Measurements from ENCODE around the gene BRAF.
"Not testable (repeated sequence)": the region's sequence is repeated elsewhere in the genome, so short reads cannot be mapped to it uniquely, and the experiment has no call there.

Gene BRAF

DNA sequence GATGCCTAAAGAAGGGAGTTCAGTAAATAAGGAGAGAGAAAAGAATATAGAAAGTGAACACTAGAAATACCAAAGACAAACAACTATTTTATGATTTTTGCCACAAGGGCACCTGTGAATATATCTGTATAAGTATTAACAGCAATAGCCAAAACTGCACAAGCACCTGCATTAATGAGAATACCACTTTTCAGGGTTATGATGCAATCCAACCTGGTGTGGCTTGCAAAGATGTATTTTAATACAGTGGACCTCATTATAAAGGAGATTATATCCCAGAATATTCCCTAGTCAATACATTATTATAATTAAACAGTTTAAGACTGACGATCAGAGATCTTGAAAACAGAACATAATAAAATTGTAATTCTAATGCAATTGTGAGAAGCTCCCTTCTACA is 4.0 kb downstream of the BRAF start:
- in situ Hi-C loops (cut with MboI; ENCODE audit: low sequenced_read_pairs): no loop called here

GRCh38 chr7:140918236-140918635 is 6.5 kb downstream of the BRAF start:
- in situ Hi-C loops (cut with MboI; ENCODE audit: low sequenced_read_pairs): no loop called here

DNA sequence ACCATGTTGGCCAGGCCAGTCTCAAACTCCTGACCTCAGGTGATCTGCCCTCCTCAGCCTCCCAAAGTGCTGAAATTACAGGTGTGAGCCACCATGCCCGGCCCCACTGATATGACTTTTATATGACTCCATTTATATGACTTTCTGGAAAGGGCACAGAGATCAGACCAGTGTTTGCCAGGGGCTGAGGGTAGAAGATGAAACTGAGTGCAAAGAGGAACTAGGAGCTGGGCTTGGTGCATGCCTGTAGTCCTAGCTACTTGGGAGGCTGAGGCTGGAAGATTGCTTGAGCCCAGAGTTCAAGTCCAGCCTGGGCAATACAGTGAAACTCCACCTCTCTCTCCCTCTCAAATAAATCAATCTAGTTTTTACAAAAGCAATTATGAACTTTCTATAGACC is 7.5 kb downstream of the BRAF start:
- in situ Hi-C loops (cut with MboI; ENCODE audit: low sequenced_read_pairs): no loop called here

DNA sequence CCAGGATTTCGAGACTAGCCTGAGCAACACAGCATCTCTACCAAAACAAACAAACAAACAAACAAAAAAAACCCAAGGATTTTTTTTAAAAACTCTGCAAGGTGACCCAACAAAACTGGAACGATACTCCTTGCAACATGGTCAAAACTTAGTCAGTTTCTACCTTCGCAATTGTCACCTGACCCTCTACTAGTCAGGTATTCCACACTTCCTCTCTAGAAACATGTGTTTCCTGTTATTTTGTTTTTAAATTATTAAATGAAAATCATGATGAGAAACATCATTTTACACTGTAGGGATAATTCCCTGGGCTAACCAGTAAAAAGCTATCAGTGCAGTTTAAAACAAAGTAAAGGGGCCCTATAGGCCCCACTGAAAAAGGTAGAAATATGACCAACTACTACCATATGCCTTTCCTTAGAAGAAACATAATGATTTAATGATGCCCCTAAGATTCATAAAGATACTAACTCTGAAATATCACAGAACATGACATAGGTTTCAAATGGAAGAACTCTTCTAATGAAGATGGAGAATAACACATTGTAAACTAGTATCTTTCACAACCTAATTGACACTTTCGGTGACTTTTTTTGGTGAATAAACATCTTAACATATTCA is 8.7 kb downstream of the BRAF start:
- in situ Hi-C loops (cut with MboI; ENCODE audit: low sequenced_read_pairs): no loop called here

DNA sequence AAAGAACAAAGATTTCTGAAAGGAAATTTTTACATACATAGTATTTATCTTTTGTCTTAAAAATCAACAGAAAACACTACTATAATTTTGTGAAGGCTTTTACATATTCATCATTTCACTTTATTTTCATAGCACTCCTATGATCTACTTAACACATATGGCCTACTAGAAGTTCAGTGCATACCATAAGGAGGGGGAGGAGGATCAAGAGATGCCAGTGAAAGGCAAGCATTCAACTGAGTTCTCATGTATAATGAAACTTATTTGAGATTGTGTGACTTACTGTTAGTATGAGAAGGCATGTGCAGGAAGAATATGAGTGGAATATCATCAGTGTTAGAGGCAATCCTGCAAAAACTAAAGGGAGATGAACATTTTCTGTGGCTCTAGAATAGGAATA is 10.6 kb downstream of the BRAF start:
- in situ Hi-C loops (cut with MboI; ENCODE audit: low sequenced_read_pairs): no loop called here

- in situ Hi-C loops (cut with MboI; ENCODE audit: low sequenced_read_pairs): not testable (repeated sequence)
Measured at GRCh38 chr7:140913596-140913928, 11.2 kb downstream of the BRAF start.

- in situ Hi-C loops (cut with MboI; ENCODE audit: low sequenced_read_pairs): no loop called here
Measured at GRCh38 chr7:140911746-140912145, 13.0 kb downstream of the BRAF start.

- in situ Hi-C loops (cut with MboI; ENCODE audit: low sequenced_read_pairs): no loop called here
Measured at GRCh38 chr7:140909476-140910161, 15.1 kb downstream of the BRAF start.

DNA sequence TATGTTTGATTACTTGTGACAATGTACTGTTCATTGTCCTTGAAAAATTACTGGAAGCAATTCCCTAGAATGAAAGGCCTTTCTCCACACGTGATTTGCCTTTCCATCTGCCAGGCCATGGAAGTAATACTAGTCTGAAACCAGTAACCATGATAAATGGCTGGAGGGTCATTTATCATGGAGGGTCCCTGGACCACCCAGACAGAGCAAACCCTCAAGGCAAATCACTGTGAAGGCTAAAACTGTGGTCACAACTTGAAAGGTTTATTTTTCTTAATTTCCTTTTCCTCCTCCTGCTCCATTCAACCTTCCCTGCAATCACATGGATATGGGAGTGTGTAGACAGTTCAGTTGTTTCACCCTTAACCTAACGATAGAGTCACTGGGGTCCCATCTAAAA is 16.4 kb downstream of the BRAF start:
- in situ Hi-C loops (cut with MboI; ENCODE audit: low sequenced_read_pairs): no loop called here

DNA sequence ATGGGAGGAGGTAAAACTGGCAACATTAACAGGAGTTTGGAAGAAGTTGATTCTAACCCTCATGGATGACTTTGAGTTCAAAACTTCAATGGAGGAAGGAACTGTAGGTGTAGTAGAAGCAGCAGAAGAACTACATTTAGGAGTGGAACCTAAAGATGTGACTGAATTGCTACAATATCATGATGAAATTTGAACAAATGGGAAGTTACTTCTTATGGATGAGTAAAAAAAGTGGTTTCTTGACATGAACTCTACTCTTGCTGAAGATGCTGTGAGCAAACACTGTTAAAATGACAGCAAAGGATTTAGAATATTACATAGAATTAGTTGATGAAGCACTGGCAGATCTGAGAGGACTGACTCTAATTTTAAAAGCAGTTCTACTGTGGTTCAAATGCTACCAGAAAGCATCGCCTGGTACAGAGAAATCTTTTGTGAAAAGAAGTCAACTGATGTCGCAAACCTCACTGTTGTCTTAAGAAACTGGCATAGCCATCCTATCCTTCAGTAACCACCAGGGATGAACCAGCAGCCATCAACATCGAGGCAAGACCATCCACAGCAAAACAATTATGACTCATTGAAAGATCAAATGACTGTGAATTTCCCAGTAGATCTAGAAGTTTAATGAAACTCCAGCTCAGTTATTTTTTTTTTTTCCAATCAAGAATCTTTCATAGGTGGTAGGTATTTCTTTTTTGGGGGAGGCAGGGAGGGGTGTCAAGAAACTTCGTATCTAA is 20.8 kb downstream of the BRAF start:
- in situ Hi-C loops (cut with MboI; ENCODE audit: low sequenced_read_pairs): no loop called here

GRCh38 chr7:140902303-140902953 is 22.3 kb downstream of the BRAF start:
- in situ Hi-C loops (cut with MboI; ENCODE audit: low sequenced_read_pairs): no loop called here

DNA sequence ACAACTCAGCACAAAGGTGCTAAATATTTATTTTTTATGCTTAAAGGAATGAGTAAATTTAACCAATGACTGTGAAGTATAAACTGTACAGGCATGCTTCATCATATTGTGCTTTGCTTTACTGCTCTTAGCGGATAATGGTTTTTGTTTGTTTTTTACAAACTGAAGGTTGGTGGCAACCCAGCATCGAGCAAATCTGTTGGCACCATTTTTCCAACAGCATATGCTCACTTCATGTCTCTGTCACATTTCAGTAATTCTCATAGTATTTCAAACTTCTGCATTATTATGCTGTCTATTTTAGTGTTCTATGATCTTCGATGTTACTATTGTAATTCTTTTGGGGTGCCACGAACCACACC is 22.8 kb downstream of the BRAF start:
- in situ Hi-C loops (cut with MboI; ENCODE audit: low sequenced_read_pairs): no loop called here

DNA sequence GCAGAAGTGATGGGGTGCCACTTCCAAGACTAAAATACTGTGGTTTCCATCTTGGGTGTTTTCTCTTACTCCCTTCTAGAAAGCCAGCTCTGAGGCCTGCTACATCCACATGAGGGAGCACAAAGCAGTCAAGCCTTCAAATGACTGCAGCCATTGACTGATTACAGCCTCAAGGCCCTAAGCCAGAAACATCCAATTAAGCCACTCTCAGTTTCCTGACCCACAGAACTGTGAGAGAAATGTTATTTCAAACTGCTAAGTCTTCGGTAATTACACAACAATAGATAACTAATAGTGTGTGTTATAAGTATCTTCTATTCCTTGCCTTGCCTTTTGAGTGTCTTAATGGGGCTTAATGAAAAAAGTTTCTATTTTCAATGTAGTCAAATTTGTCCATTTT is 24.8 kb downstream of the BRAF start:
- in situ Hi-C loops (cut with MboI; ENCODE audit: low sequenced_read_pairs): no loop called here

DNA sequence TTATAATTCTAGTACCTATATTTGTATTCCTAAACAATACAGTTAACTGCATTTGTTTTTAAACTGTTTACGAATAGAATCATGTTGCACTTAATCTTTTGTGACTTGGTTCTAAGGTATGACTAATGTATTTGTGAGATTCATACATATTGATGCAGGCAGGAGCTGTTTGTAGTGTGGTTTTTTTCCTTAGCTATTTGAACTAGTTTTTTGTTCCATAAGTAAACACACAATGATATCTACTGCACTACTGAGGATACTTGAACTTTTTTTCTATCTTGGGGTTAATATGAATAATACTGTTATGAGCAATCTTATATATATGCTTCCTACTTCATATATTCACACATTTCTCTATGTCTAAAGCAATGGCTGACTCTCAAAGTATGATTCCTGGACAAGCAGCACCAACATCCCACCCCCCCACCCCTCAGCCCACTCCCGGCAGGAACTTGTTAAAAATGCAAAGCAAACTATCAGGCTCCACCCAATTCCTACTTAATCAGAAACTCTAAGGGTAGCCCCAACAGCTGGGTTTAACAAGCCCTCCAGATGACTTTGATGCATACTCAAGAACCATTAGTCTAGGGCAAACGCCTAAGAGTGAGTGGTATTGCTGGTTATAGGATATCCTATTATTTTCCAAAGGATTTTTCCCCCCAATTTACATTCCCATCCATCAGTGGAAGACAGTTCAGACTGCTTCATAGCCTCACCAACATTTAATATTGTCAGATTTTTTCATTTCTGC is 25.8 kb downstream of the BRAF start:
- in situ Hi-C loops (cut with MboI; ENCODE audit: low sequenced_read_pairs): no loop called here

DNA sequence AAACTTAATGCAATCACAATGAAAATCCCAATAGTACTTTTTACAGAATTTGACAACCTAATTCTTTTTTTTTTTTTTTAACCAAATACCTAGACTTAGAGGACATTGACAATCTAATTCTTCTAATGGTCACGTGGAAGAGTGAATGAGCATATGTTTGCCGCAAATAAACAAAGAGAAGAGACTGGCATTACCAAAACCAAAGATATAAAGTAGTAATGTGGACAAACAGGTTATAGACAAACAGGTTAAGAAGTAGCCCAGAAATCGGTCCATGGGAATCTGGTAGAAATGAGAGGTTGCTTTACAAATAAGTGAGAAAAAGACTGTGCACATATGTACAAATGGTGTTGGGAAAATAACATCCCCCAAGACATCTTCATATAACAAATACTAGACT is 27.7 kb downstream of the BRAF start:
- in situ Hi-C loops (cut with MboI; ENCODE audit: low sequenced_read_pairs): no loop called here

GRCh38 chr7:140889645-140890044 is 35.1 kb downstream of the BRAF start:
- in situ Hi-C loops (cut with MboI; ENCODE audit: low sequenced_read_pairs): no loop called here

GRCh38 chr7:140889150-140889549 is 35.6 kb downstream of the BRAF start:
- in situ Hi-C loops (cut with MboI; ENCODE audit: low sequenced_read_pairs): no loop called here

- in situ Hi-C loops (cut with MboI; ENCODE audit: low sequenced_read_pairs): no loop called here
Measured at GRCh38 chr7:140888087-140888486, 36.6 kb downstream of the BRAF start.

GRCh38 chr7:140885735-140886334 is 38.9 kb downstream of the BRAF start:
- in situ Hi-C loops (cut with MboI; ENCODE audit: low sequenced_read_pairs): no loop called here

GRCh38 chr7:140883378-140883777 is 41.4 kb downstream of the BRAF start:
- in situ Hi-C loops (cut with MboI; ENCODE audit: low sequenced_read_pairs): no loop called here

- in situ Hi-C loops (cut with MboI; ENCODE audit: low sequenced_read_pairs): not testable (repeated sequence)
Measured at GRCh38 chr7:140882834-140883233, 41.9 kb downstream of the BRAF start.

Data from HL-60/S4 treated with retinoic acid at 250 ng/mL for 4 days and 3 days (cell line).